Measurements from ENCODE around the gene FOXP2.

The FOXP2 gene

GRCh38 chr7:114741911-114742310 lies 327.3 kb downstream of the FOXP2 start:
- no peaks in the 10 kb centered on the region; the same call in 1 of the 2 replicates for H3K27me3 ChIP-seq (replicated peaks; ENCODE audit: control insufficient read depth, insufficient read depth, low read length)
- no peak for TF ChIP-seq CTCF (IDR thresholded peaks at IDR 0.05; ENCODE audit: insufficient read depth, low read length, poor library complexity, severe bottlenecking)
- H3K4me3 ChIP-seq (replicated peaks; ENCODE audit: low read depth, low read length): no peak overlapping the region
- no peaks in the 10 kb centered on the region for H3K36me3 ChIP-seq (ENCODE audit: control insufficient read depth, insufficient read depth, low read length)
- DNase-seq (ENCODE audit: extremely low read depth, insufficient read length): no peak

Measured in GM06990 (cell line).